GM21526 (cell line): ENCODE measurements around the gene ZNF90.
"Not testable (repeated sequence)": the region's sequence is repeated elsewhere in the genome, so short reads cannot be mapped to it uniquely, and the experiment has no call there.

Source experiments
- ATAC-seq: cut with Tn5 transposase; IDR thresholded peaks from one replicate; pipeline ENCODE4 v1.9.1; 2021; ENCODE audit warnings: moderate library complexity; ENCODE audit not compliant: unreplicated experiment, low FRiP score

Gene ZNF90

DNA sequence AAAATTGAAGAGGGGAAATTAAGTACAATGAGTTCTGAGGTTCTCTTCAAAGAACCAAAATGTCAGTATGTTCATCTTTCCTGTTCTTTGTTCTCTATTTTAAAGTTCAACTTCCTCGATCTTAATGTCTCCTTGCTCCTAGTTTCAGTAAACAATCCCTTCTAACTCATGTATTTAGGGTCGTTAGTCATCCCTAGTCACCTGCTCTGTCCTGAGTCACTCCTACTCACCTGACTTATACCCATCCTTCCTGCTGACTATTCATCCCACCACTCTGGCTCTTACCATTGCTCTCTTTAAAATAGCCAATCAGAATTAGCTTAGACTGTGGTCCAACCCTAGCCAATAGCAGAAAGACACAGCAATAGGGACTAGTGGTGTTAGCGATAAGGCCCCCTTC, 24.3 kb downstream of the ZNF90 start:
- ATAC-seq: no peak

DNA sequence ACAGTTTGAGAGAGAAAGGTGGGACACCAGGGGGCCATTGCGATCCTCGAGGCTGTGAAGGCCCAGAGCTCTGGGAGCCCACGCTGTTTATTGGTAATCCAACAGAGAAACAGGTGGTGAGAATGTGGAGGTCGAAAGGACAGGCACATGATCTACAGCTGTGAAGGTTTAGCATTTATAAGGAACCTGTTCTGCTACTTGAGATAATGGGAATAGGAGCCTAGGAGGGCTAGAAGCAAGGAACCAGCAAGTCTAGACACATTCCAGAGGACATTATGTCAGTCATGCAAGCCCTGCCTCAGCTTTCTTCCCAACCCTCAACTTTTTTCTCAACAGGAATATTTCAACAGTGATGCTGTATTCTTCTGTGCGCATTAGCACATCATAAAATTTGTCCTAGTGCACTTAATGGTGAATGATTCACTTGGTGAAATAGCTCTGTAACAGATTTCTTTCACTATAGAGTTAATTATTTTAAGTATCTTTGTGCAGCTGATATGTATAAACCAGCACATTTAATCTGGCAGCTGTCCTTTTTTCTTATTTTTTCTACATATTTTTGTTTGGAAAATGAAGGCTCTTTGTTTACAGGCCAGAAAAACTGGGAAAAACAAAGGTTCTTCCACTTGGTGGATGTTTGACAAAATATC, 25.4 kb downstream of the ZNF90 start:
- ATAC-seq: no peak

DNA sequence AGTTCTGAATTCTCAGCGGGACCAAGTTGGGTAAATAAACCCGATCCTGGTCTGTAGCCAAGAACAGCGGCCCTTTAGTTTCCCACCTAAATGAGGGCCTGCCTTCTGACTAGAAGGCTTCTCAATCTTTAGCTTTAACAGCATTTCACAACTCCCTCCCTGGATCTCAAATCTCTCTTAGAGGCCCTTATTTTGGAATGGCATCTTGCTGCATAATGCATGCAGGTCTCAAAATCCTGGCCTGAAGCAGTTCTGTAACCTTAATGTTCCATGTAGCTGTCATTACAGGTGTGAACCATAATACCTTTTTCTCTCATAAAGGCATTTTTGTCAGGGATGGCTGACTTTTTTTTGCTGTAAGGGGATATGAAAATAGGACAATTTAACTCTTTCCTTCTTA, 29.5 kb downstream of the ZNF90 start:
- no peak for ATAC-seq

- ATAC-seq: not testable (repeated sequence)
These were observed 40.5 kb downstream of the ZNF90 start for GRCh38 chr19:20118064-20118839.

GRCh38 chr19:20124879-20125278, 47.1 kb downstream of the ZNF90 start:
- ATAC-seq: no peak

- not testable (repeated sequence) for ATAC-seq
These were observed 55.1 kb downstream of the ZNF90 start for GRCh38 chr19:20132933-20133332.

DNA sequence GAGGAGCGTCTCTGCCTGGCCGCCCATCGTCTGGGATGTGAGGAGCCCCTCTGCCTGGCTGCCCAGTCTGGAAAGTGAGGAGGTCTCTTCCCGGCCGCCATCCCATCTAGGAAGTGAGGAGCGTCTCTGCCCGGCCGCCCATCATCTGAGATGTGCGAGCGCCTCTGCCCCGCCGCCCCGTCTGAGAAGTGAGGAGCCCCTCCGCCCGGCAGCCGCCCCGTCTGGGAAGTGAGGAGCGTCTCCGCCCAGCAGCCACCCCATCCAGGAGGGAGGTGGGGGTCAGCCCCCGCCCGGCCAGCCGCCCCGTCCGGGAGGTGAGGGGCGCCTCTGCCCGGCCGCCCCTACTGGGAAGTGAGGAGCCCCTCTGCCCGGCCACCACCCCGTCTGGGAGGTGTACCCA, 59.9 kb downstream of the ZNF90 start:
- ATAC-seq: not testable (repeated sequence)

DNA sequence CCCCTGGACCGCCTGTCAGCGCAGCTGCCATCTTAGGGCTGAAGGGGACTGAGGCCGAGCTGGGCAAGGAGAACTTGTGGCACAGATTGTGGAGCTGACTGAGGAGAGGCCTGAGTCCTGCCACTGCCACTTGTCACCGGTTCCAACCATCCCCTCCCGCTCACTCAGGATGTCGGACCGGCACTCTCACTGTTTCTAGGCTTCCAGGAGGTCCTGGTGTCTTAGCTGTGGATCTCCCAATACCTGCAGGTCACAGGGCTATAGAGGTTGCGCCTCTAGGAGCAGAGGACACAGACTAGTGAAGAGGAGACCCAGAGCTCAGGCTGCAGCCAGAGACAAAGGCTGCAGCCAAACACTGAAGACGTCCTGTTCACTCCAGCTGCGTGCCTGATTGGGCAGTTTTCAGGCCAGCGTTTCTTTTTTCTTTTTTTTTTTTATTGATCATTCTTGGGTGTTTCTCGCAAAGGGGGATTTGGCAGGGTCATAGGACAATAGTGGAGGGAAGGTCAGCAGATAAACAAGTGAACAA, 73.9 kb downstream of the ZNF90 start:
- no peak for ATAC-seq

GRCh38 chr19:20152506-20152905, 74.7 kb downstream of the ZNF90 start:
- ATAC-seq: not testable (repeated sequence)

GRCh38 chr19:20153281-20153680, 75.5 kb downstream of the ZNF90 start:
- no peak for ATAC-seq

DNA sequence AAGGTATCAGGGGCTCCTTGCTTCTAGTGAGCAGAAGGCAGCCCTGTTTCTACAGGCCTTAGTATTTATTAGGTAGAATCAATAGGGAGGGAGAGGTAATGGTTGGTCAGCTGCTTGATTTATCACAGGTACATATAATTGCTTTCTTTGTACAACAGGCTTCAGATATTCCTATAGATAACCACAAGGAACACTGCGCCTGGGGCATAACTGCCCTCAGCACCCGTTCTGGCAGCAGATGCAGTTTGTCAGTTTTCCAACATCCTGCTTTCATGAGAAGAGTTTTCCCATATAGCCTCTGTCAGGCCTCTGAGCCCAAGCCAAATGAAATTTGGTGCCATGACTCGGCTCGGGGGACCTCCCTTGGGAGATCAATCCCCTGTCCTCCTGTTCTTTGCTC, 76.8 kb downstream of the ZNF90 start:
- ATAC-seq: no peak

- no peak for ATAC-seq
These were observed 85.0 kb downstream of the ZNF90 start for GRCh38 chr19:20162821-20163220.

DNA sequence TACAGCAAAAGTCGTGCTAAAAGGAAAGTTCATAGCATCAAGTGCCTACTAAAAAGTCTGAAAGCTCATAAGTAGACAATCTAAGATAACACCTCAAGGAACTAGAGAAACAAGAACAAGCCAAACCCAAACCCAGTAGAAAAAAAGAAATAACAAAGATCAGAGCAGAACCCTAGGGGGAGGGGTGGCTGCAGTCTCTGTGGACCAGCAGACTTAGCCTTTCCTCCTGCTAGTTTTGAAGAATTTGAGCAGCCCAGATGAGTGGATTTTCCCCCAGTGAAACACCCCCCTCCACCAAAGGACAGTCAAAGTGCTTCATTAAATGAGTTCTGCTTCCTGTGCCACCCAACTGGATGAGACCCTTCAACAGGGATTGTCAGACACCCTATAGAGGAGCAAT, 86.7 kb downstream of the ZNF90 start:
- ATAC-seq: no peak

DNA sequence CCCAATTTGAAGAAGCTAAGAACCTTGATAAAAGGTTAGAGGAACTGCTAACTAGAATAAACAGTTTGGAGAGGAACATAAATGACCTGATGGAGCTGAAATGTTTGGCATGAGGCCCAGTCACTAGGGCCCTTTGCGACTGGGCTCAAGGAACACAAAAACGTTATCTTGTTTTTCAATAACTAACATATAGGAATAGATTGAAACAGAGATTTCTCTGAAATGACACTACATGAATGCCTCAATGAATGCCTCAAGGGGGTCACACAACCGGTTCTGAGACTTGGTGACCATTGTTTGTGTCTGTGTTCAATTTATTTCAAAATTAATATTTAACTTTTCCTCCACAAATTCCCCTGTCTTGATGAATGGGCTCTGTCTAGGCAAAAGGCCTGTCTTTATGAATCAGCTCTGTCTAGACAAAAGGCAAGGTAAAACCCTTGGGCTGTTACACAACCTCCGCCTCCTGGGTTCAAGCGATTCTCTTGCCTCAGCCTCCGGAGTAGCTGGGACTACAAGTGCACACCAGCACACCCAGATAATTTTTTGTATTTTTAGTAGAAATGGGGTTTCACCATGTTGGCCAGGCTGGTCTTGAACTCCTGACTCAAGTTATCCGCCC, 88.3 kb downstream of the ZNF90 start:
- ATAC-seq: no peak

DNA sequence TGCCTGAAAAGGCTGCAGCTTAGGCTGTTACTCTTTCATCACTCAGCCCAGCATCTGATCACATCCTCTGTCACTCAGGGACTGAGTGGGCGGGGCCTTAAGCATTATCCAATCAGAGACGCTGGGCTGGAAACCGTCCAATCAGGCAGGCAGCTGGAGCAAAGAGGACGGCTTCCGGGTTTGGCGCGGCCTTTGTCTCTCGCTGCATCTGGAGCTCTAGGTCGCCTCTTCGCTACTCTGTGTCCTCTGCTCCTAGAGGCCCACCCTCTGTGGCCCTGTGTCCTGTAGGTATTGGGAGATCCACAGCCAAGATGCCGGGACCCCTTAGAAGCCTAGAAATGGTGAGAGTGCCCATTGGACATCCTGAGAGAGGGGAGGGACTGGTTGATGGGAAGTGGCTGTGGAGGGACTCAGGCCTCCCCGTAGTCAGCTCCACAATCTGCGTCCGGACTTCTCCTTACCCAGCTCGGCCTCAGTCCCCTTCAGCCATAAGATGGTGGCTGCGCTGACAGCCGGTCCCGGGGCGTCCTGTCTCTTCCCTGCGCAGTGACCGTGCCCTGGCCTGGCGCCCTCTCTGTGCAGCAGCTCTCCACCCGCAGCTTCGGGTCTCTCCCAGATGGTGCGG, 89.3 kb downstream of the ZNF90 start, which contains the start of gene ZNF486:
TSS of gene ZNF486 (plus strand) at position 195 of the 625 bp plus-strand sequence. CDS start at position 312, 117 bp downstream.
- ATAC-seq: peak; percentile 74

- no peak for ATAC-seq
These were observed 89.9 kb downstream of the ZNF90 start for GRCh38 chr19:20167651-20168122.
